HG02885 (cell line): ENCODE measurements around the gene TBL3.

Experiments used
- ATAC-seq: cut with Tn5 transposase; IDR thresholded peaks from one replicate; pipeline ENCODE4 v1.9.1; 2021; ENCODE audit warnings: mild to moderate bottlenecking; ENCODE audit not compliant: unreplicated experiment, poor library complexity

The TBL3 gene

DNA sequence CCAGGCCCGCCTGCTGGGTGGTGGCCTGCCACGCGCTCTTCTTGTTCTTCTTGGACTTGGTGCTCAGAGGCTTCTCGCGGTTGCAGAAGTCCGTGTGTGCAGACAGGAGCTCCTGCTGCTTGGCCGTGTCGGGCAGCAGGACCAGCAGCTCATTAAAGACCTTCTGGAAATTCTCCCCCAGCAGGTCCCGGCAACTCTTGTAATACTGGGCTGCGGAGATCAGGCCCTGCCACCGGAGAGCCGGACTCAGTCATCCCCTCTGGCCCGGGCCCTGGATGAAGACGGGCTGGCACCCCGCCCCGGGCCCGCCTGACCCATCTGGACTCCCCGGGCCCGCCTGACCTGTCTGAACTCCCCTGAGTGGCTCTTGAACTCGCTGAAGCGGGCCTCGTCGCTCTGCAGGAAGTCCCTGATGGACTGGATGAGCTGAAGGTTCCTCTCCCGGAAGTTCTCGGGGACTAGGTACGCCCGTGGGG, 26.5 kb downstream of the TBL3 start:
- no peak for ATAC-seq

DNA sequence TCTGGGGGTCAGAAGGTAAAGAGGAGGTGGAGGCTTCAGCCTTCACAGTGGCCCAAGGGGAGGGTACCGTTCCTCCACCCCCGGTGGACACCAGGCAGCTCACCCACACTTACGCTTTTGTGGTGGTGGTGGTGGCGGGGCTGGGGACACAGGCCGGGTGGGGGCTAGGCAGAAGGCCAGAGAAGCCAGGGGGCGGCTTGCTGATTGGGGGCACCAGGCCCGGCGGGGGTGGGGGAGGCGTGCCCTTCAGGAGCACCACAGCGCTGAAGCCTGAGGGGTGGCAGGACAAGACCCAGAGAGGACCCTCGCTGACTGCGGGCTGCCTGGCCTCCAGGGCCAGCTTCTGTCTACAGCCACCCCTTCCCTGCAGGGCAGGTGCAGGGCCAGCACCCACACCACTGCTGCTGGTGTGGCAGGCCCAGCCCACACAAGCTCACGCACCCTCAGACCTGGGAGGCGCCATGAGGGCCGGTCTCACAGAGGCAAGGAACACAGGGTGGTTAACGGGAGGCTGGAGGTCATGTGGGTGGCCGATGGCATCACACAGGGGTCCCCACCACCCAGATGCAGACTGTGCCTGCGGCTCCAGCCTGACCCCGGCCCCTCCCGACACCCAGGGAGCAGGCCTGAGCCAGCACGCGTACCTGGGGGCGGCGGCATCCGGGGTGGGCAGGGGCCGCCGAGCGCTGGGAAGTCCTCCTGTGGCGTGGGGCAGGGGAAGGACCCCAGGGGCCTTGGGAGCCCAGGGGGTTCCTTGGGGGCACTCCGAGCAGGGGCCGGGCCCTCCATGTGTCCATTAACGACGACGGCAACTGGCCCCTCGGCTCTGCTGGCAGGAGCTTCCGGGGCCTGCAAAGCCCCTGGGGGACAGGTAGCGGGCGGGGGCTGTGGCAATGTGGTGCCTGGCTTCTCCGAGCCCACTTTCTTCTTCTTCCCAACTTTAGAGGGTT, 27.3 kb downstream of the TBL3 start:
- no peak for ATAC-seq

DNA sequence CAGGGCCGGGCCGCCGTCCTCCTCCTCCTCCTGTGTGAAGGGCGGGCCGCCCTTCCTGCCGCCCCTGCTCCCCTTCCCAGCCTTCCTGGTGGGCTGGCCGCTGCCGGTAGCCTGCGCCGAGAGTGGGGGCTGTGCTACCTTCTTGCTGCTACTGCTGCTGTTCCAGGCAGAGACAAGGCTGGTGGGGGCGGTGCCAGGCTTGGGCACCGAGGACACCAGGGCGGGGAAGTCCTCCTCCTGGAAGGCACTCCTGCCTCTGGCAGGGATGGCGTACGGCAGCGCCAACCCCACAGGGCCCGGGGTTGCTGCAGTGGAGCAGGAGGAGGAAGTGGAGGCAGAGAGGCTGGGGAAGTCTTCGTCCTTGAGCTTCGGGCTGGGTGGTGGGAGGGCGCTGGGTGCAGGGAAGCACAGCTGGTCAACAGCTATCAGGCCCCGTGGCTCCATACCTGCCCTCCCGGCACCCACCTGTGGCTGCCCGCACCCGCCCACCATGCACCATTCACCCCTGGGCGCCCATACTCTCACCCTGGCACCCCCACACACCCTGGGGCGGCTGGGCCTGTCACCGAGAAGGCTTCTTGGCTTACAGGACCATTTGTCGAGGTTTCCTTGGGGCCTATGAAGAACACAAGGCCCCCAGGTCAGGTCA, 28.1 kb downstream of the TBL3 start:
- no peak for ATAC-seq

DNA sequence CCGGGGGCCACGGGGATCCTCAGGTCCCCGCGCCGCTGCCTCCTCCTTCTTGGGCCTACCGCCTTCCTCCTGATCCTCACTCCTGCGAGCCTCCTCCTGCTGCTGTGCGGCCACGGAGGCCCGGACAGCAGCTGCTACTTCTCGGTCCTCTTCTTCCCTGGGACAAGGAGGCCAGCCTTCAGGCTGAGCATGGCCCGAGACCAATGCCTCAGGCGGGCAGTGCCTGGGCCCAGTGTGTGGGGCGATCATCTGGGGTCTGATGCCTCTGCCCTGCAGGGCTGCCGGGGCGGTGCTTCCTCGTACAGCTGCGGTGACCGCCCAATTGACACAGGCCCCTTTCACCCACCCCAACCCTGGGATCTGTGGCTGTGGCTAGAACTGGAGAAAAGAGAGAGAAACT, 29.2 kb downstream of the TBL3 start:
- ATAC-seq = no peak

DNA sequence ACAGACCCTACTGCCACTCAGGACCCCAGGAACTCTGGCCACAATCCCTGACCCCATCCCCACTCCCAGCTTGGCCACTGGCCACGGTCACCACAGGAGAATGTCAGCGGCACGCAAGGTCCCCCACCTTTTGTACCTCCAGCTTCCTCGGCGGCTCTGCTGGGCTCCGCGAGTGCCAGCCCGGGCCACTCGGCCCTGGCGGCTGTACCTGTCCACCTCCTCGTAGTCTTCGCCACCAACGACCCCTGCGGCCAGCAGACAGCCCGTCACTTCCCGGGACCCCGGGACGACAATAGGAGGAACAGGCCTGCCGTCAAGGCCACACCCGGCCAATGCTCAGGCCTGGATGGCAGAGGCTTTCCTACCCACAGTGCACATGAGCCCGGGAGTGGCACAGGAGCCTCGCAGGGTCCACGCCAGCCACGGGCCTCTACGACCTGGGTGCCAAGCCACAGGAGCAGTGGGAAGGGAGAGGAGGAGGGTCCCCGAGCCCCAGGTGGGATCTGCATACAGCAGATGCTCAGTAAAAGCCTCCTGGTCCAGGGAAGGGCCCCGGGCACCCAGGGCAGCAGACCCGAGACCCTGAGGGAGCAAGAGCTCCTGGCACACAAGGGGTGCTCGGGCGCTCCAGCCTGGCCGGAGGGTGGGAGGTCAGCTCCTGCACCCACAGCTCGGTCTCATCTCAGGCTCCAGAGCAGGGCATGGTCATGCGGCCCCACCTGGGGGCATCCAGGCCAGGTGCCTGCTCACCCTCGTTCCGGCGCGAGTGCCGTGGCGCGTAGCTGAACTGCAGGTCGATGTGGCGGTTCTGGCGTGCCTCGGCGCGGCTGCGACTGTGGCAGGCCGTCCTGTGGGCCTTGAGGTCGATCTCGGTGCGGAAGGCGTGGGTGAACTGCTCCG, 29.9 kb downstream of the TBL3 start:
- no peak for ATAC-seq

DNA sequence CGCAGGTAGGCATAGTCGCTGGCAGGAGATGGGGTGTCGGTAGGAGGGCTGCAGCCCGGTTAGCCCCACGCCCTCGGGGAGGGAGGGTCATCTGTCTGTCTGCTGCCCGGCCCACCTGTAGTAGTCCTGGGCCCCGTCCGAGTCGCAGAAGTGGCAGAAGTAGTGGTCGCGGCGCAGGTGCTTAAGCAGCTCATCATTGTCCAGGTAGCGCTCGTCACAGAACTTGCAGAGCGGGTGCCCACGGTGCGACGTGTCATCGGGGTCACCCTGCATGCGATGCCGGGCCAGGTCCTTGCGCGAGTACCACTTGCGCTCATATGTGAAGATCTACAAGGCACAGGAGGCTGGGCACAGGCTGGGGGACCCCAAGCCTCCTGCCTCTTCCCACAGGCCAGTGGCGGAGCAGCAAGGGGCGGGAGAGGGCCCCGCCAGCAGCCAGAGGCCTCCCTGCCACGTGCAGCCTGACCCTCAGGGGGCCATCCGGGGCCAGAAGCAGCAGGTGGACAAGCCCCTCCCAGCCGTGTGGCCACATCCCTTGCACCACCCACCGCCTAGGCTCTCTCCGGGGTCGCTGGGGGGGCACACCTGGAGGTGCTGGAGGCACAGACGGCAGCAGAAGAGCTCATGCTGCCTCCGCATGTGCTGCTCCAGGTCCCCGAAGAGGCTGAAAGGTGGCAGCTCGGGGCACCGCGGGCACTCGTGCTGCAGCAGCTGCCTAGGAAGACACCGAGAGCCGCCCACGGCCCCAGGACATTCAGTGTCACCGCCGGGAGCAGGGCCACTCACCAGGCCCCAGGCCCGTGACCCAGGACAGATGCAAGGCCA, 30.8 kb downstream of the TBL3 start:
- ATAC-seq = no peak

DNA sequence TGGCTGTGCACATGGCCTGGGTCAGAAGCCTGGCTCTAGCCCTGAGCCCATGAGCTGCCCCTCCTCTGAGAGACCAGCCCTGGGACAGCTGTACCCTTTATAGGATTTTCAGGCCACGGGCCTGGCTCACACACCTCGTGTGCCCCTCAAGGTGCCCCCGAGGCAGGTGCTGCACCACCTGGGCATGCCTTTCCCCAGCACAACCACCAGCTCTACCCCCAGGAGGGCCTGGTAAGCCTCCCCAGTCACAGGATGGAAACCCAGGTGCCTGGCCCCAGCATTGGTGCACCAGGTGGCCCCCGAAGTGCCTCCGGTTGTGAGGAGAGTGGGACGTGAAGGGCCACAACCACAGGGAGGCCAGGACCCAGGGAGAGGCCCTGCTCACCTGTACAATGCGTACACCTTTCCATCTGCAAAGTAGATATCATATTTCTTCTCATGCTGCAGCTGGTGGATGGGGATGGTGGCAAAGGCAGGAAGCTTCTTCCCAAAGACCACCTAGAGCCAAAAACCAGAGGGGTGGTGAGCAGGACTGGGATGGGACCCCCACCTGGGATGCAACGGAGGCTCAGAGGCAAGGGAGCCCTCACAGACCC, 31.5 kb downstream of the TBL3 start:
- no peak for ATAC-seq

DNA sequence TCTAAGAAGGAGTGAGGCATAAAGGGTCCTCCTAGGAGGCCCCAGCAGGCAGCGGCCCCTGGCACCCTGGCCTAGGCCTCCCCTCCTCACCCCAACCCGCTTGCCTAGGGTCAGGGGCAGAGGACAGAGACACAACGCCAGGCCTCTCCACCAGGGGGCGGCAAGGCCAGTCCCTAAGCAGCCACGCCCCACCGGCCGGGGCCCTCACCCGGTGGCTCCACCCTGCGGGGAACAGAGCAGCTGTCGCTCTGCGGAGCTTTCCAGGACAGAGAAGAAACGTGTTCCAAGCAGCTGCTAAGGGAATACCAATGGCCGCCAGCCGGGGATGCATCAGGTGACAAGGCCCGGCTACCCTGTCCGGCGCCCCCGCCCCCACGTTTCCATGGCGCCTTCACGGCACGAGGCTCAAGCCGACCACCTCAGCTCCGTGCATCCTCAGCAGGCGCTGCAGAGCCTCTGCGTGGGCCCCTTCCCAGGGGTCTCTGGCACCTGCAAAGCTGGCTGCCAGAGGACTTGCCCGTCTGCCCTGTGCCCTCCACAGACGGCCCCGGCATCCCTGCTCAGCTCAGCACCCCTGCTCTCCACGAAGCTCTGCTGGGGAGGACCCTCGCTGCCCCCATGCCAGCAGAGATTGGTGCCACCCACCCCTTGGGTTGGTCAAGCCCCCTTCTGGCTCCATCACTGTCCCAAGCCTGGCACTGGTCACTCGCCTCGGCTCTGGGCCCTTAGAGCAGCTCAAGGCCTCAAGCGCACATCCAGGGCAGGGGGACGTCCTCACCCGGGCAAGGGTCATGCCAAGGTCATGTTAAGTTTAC, 32.2 kb downstream of the TBL3 start:
- ATAC-seq = peak; percentile 70

DNA sequence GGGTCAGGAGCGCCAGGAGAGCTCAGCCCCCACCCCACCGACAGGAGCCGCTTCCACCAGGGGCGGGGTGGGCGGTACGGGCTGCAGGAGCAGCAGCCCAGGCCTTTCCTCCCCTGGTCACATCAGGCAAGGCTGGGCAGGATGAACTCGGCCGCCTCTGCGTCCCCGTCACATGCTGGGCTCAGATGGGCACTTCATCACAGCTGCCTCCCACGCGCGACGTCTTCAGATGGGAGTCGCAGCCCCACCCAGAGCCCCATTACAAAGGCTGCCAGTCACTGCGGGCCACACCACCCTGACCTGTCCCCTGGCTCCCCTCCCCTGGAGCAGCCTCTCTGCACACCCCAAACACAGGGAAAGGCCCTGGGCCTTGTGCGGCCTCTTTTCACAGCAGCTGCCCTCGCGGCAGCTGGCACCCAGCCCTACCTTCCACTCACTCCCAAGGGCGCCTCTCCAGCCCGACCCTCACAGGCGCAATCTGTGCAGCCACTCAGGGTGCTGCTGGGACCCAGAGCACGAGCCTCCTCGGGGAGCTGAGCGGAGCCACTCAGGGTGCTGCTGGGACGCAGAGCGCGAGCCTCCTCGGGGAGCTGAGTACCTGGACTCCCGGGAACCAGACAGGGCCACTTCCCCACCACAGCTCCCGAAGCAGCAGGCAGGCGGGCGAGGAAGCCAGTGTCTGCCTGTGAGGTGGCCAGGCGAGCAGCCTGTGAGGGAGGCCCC, 33.1 kb downstream of the TBL3 start:
- ATAC-seq = no peak

DNA sequence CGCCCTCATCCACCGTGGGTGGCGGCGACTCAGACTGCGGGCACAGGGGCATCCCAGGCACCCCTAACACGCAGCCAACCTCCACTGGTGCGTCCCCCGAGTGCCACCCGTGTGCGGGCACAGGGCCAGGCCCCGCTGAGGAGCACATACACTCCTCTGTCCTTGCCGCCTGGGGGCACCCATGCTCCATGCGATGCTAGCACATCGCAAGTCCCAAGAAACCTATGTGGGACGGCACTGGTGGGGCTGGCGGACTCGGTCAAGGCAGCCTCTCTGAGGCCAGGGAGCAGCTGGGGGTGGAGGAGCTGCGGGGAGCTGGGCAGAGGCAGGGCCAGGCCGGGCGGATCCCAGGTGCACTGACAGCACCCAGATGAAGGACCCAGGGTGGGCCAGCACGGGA, 33.8 kb downstream of the TBL3 start:
- ATAC-seq = no peak

DNA sequence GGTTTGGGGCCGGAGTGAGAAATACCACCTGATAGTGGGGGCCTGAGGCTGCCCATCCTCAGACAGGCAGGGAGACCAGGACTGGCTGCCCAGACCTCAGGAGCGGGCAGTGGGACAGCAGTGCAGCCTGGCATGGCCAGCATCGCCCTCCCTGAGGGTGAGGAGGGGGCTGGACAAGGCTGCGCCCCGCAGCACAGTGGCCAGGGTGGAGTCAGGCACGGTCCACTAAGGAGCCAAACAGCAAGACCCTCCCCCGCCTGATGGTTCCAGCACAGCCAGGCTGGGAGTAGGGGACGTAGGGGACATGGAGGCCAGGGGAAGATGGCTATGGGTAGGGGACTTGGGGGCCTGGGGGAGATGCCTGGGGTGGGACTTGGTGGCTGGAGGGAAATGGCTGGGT, 34.5 kb downstream of the TBL3 start:
- no peak for ATAC-seq

DNA sequence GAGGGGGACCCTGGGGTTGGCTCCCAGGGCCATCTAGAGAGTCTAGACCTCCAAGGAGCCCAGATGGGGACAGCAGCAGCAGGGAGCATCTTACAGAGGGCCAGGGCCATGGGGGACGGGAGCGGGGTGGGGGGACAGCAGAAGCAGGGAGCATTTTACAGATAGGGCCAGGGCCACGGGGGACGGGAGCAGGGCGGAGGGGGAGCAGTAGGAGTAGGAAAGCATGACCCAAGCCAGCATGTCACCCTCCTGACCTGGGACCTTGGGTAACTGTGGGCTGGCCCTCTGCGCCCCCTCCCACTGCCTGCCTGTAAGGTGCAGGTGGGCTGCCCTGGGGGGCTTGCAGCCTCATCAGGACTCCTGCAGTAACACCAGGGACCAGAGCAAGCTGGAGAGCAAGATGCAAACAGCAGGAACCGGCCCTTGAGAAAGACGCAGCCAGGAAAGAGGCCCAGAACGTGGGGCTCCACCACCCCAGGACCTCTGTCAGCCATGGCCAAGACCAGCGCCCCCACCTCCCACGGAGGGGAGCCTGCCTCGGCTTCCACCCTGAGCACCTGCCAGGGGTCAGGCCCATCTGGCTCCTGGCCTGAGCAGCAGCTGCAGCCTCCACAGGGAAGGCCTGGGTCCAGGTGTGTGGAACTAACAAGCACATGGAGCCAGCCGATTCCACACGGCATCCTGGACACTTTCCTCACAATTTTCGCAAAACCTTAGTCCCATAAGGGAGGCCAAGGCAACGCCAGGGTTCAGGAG, 35.4 kb downstream of the TBL3 start:
- no peak for ATAC-seq

DNA sequence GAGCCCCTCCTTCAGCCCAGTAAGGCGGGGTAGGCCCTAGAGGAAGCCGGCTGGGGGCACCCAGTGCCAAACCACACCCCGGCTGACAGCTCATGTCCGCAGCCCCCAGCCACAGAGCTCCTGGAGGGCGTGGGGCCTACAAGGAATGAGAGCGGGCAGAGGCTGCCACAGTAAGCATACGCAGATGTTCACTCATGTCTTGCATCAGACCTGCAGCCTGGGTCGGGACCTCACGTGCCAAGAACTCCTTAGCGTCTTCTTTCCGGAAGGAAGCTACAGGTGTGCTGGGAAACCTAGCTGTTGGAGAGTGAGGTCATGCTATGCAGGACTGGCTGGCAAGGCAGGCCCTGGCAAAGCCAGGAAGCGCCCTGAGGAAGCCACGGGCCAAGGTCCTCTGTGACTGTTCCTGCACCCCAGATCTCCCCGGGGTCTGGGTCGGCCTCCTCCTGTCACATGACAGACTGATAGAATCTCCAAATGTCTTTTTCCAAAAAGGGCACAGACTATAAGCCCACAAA, 36.2 kb downstream of the TBL3 start:
- no peak for ATAC-seq

DNA sequence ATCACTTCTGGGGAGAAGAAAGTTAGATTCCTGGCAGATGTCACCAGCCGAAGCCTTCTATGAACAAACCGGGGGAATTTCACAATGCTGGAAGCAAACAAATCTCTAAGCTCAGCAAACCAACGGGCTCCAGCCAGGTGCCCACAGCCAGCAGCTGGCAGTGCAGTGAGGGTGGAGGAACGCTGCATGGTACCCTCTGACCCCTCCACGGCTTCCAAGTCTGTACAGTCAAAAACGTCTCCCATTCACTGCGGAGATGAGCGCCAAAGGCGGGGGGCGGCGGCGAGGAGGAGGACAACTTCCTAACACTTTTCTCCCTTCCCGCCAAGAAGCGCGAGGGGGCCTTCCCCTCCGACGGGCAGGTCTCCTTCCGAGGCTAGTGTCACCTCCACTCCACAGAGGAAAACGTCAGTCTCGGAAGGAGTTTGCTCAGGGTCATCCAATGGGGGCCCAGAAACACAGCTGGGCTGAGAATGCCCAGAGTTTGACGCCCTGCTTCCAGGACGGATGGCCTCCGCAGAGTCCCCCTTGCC, 36.8 kb downstream of the TBL3 start:
- peak; percentile 3 for ATAC-seq

DNA sequence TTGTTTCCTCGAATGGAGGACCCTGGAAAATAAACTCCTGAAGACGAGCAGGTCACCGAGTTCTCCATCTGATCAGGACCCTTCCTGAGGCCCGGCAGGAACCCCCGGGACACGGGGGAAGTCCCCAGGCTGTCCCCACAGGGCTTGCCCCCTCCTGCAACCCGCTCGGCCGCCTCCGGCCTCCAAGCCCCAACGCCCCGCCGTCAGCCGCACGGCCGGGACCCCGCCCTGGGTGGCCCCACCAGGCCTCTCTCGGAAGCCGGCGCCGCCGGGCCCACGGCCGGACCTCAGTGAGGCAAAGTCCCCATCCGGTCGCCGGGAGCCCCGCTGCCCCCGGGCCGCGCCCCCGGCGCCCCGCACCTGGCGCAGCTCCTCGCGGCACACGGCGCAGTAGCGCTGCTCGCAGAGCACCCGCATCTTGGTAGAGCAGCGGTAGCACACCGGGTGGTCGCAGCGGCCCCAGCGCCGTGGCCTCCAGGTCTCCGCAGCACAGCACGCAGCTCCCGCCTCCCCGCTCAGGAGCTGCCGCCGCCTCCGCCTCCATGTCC, 37.4 kb downstream of the TBL3 start:
- peak; percentile 40 for ATAC-seq

DNA sequence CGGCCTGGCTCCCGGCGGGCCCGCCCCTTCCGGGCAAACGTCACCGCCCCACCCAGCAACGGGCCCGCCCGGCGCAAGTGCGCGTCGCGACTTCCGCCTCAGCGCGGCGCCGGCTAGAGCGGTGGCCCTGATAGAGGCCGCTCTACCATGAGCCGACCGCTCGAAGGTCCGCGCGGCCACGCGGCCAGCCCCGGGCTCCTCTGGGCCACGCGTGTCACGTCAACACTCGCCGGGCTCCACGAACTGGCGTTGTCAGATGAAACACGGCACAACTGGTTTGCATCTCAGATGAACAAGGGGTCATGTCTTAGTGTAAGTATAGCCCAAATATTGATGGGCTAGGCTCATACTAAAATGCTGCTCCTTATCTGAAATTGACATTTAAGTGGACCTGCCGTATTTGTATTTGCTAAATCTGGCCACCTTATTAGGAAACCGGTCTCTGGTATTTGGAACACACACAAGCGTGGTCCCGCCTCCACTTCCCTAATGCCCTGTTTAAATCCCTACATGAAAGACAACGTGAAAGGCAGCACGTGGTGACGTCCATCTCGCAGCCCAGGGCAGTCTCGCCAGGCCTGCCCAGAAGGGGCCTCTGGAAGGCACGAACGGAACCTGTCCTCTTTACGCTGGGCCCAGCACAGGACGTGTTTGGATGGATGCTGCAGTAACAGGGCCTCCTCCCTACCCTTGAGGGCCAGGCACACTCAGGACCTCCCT, 38.1 kb downstream of the TBL3 start, which contains the start of gene ZNF598:
Gene ZNF598, minus strand, starts transcription at position 31 of the 720 bp plus-strand sequence.
- peak; percentile 91 for ATAC-seq
